ENCODE results near the gene WDFY4.

- TF ChIP-seq, protein P1, sequence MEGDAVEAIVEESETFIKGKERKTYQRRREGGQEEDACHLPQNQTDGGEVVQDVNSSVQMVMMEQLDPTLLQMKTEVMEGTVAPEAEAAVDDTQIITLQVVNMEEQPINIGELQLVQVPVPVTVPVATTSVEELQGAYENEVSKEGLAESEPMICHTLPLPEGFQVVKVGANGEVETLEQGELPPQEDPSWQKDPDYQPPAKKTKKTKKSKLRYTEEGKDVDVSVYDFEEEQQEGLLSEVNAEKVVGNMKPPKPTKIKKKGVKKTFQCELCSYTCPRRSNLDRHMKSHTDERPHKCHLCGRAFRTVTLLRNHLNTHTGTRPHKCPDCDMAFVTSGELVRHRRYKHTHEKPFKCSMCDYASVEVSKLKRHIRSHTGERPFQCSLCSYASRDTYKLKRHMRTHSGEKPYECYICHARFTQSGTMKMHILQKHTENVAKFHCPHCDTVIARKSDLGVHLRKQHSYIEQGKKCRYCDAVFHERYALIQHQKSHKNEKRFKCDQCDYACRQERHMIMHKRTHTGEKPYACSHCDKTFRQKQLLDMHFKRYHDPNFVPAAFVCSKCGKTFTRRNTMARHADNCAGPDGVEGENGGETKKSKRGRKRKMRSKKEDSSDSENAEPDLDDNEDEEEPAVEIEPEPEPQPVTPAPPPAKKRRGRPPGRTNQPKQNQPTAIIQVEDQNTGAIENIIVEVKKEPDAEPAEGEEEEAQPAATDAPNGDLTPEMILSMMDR (conservative IDR thresholded peaks at IDR 0.05 in 1 of 2, IDR thresholded peaks at IDR 0.05 in 1 of 2; ENCODE audit: extremely low read depth in 1 of 2, insufficient read depth in 1 of 2, low read depth in 1 of 2, low read length in 2 of 2): no peak
- TF ChIP-seq EZH2 (IDR thresholded peaks at IDR 0.05; ENCODE audit: borderline replicate concordance, low read length): no peak
These were observed 32.8 kb upstream of the WDFY4 start for GRCh38 chr10:48651839-48652238.

Measured in mammary epithelial cell (primary cell).